Mesendoderm (in vitro differentiated cells): ENCODE data around the gene LDAH.

Source experiments
- DNase-seq: peaks from one replicate; pipeline ENCODE4 v3.0.0; 2013
- H2AK5ac ChIP-seq: 2 replicates; pipeline ENCODE4 v1.6.1; 2013; ENCODE audit warnings: low read length, inconsistent platforms
- H2BK120ac ChIP-seq: 2 replicates; pipeline ENCODE4 v1.6.1; 2013; ENCODE audit warnings: low read depth, mild to moderate bottlenecking, low read length, moderate library complexity, mixed read lengths
- H2BK15ac ChIP-seq: replicated peaks from 2 replicates; pipeline ENCODE4 v1.6.1; 2013; ENCODE audit warnings: low read depth, mild to moderate bottlenecking, moderate library complexity
- H2BK5ac ChIP-seq: 2 replicates; pipeline ENCODE4 v1.6.1; 2013; ENCODE audit warnings: low read length, inconsistent platforms
- H3K18ac ChIP-seq: 2 replicates; pipeline ENCODE4 v1.6.1; 2013; ENCODE audit warnings: mild to moderate bottlenecking, low read length, mixed read lengths
- H3K23ac ChIP-seq: one replicate; pipeline ENCODE4 v1.6.1; 2013; ENCODE audit warnings: low read length
- H3K27ac ChIP-seq: 2 replicates; pipeline ENCODE4 v1.5.1; 2013; ENCODE audit warnings: low read depth, mild to moderate bottlenecking, inconsistent platforms, low read length, moderate library complexity
- H3K27me3 ChIP-seq: 2 replicates; pipeline ENCODE4 v1.6.1; 2013; ENCODE audit warnings: low read length, control low read depth, mild to moderate bottlenecking, inconsistent platforms; ENCODE audit not compliant: insufficient read depth, poor library complexity
- H3K36me3 ChIP-seq: 2 replicates; pipeline ENCODE4 v1.6.1; 2013; ENCODE audit warnings: low read length, inconsistent platforms; ENCODE audit not compliant: control insufficient read depth, insufficient read depth
- H3K4ac ChIP-seq: one replicate; pipeline ENCODE4 v1.6.1; 2013; ENCODE audit warnings: low read depth, mild to moderate bottlenecking, low read length, moderate library complexity
- H3K4me1 ChIP-seq: 2 replicates; pipeline ENCODE4 v1.6.1; 2013; ENCODE audit warnings: low read depth, low read length, inconsistent platforms; ENCODE audit not compliant: control insufficient read depth
- H3K4me2 ChIP-seq: 2 replicates; pipeline ENCODE4 v1.6.1; 2013; ENCODE audit warnings: low read length
- H3K4me3 ChIP-seq: 2 replicates; pipeline ENCODE4 v1.5.1; 2013; ENCODE audit warnings: mild to moderate bottlenecking, low read length
- H3K56ac ChIP-seq: one replicate; pipeline ENCODE4 v1.6.1; 2013; ENCODE audit warnings: low read length
- H3K79me1 ChIP-seq: 2 replicates; pipeline ENCODE4 v1.6.1; 2013; ENCODE audit warnings: low read length, inconsistent platforms
- H3K79me2 ChIP-seq: 2 replicates; pipeline ENCODE4 v1.6.1; 2013; ENCODE audit warnings: mild to moderate bottlenecking, low read length; ENCODE audit not compliant: control insufficient read depth, insufficient read depth
- H3K9ac ChIP-seq: 2 replicates; pipeline ENCODE4 v1.6.1; 2013; ENCODE audit warnings: low read length, inconsistent platforms
- H4K5ac ChIP-seq: one replicate; pipeline ENCODE4 v1.6.1; 2013; ENCODE audit warnings: low read length
- H4K8ac ChIP-seq: one replicate; pipeline ENCODE4 v1.6.1; 2013; ENCODE audit warnings: low read depth, mild to moderate bottlenecking, control low read depth, low read length, moderate library complexity
- WGBS: extraction: QIAGEN DNeasy Blood & Tissue Kit; methylation state at CpG from one replicate; pipeline ENCODE4 v1.1.7; 2013; ENCODE audit warnings: low lambda C conversion rate, missing lambda C conversion rate; ENCODE audit not compliant: insufficient coverage; ENCODE audit errors: extremely low coverage; 5-methylcytosine and 5-hydroxymethylcytosine counted together

The LDAH gene

DNA sequence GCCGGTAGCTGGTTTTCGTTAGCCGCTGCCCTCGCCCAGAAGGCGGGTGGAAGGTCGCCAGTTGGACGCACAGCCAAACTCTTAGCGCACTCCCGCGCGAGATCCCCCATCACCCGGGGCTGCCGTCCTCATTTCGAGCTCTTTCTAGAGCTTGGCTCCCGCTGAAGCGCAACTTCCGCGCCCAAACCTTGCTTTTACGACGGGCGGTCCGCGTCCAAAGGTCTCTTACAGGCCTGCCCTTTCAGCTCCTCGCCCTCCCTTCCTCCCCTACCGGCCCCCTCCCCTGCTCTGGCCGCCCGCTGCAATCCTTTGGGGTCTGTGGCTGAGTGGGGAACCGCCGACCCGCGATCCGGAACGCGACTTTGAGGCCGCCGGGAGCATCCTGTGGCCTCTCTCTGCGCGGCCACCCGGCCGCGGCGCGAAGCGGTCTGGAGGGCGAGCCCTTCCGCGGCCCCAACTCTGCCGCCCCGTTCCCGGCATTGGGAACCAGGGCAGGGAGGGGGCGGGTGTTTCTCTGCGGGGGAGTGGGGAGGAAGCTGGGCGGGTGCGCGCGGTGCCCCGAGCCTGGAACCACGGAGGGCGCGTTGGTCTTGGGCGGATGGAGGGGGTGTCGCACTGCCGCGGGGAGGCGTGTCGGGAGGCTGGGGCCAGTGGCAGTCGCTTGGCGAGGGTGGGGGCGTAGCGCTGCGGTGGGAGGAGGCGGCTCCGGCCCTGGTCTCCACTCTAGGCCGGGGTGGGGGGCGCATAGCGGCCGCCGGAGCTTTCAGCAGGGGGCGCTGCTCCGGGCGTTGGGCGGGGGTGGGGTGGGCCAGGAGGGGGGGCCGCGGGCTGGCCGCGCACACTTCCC is 156.4 kb downstream of the LDAH start, which contains the start of gene GDF7:
Gene GDF7 (plus strand): TSS at position 841 of the 847 bp plus-strand sequence. CDS start 96 bp downstream, outside the sequence.
- H3K9ac ChIP-seq = peak within 1 kb of the TSS; percentile 29
- no peaks in the 10 kb centered on the region for H3K79me2 ChIP-seq
- H4K8ac ChIP-seq = no peak within 1 kb of the TSS
- no peak within 1 kb of the TSS for H2BK5ac ChIP-seq
- H2BK15ac ChIP-seq = no peak within 1 kb of the TSS
- no peak within 1 kb of the TSS for H3K23ac ChIP-seq
- H3K18ac ChIP-seq = no peak within 1 kb of the TSS
- H3K27me3 ChIP-seq = peaks cover 80% of the 10 kb centered on the region
- H3K56ac ChIP-seq = peak within 1 kb of the TSS; percentile 65
- no peak within 1 kb of the TSS for H2BK120ac ChIP-seq
- H2AK5ac ChIP-seq = no peak within 1 kb of the TSS
- H3K4me2 ChIP-seq = peak within 1 kb of the TSS; percentile 82
- H3K4me3 ChIP-seq = peak within 1 kb of the TSS; percentile 29
- no peaks in the 10 kb centered on the region for H3K79me1 ChIP-seq
- H3K4me1 ChIP-seq = peaks cover 2% of the 10 kb centered on the region
- H4K5ac ChIP-seq = no peak within 1 kb of the TSS
- no CpG with 5 or more reads among the region's 86 CpGs for WGBS
- H3K36me3 ChIP-seq = no peaks in the 10 kb centered on the region
- no peak within 1 kb of the TSS for H3K4ac ChIP-seq
- no peak within 1 kb of the TSS for H3K27ac ChIP-seq
- DNase-seq = peak; percentile 65

DNA sequence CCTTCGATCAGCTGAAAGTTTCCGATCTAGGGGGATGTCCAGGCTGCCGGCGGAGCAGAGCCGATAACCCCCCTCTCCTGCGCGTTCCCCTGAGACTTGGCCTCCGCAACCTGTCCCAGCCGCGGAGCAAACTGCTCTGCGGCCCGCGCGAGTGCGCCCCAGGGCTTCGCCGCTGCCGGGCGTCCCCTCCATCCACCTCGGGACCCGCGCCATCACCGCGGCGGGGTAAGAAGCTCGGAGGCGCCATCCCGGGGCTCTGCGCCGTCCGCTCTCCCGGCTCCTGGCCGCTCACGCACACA is 156.9 kb downstream of the LDAH start:
- Histone ChIP-seq H3K27ac (no peak overlapping the region), H2AK5ac (no peak overlapping the region), H4K5ac (no peak overlapping the region), H2BK120ac (no peak overlapping the region), H3K4ac (no peak overlapping the region), H3K4me1 (no peaks in the 10 kb centered on the region), H3K56ac (peak overlapping the region; percentile 63), H3K4me3 (no peak overlapping the region), H2BK5ac (no peak overlapping the region), H3K18ac (no peak overlapping the region), H3K9ac (no peak overlapping the region), H4K8ac (no peak overlapping the region), H3K79me1 (no peaks in the 10 kb centered on the region), H2BK15ac (no peak overlapping the region), H3K27me3 (peaks cover 75% of the 10 kb centered on the region), H3K79me2 (no peaks in the 10 kb centered on the region), H3K36me3 (no peaks in the 10 kb centered on the region), H3K23ac (peak overlapping the region; percentile 37), H3K4me2 (peak overlapping the region; percentile 82)
- peak; percentile 40 for DNase-seq
- no CpG with 5 or more reads among the region's 34 CpGs for WGBS

DNA sequence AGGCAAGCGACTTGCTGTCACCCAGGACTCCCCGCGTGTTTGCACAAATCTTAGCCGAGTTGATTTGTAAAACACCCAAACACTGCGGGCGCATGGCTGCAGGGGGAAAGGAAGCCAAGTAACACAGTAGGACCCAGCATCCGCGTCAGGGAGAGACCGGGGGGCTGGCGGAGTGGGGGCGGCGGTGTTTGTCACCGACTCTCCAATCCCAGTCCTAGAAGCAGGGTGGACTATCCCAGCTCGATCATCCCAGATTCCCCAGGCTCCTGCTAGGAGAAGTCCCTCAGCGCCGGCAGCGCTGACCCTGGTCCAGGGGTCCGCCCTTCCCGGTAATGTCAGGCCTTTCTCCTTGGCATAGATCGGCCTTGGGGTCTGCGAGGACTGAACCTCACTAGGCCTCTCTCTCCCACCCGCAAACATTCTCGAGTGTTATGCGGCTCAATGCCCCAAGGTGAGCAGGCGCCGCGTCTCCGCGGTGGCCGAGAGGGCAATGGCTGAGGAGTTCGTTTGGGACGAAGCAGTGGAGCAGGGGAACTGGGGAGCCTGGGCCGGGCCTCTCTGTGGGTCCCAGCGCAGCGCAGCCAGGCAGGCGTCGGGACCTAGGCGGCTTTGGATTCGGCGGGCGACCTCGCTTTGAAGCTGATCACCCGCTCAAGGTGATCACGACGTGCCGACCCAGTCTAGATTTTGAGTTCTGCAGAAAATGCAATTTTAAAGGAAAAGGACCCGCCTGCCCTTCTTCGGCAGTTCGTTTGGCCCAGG is 157.5 kb downstream of the LDAH start:
- DNase-seq = no peak

DNA sequence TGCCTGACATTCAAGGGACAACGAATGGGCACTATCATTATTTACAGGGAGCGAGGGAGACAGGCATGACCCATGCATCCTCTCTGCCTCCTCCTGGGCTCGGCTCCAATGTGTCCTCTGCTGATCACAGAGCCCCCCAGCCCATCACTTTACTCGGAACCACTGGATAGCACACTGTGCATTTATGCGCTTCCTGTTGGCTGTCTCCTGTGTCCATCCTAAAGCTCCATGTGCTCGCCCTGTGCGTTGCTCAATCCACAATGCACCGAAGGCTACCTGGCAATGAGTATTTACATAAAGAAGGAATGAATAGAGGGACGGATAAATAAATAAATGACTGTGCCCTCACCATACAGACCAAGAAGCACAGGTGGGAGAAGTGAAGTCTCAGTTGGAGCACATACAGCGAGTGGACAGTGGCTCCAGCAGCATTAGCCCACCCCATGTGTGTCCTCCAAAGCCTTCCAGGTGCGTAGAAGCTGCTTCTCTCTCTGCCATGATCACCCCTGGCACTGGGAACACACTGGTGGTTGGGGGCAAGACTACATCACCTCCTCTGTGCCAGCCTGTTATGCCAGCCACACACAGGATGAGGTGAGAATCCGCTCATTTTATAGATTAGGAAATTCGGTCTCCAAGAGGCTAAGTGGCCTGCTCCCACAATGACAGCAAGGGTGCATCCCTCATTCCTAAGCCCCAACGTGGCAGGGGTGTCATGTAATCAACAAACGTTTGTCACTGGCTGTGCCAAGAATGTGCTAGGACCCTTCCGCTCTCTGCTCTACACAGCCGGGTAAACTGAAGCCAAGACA is 158.3 kb downstream of the LDAH start:
- H3K23ac ChIP-seq = no peak overlapping the region
- H4K8ac ChIP-seq = no peak overlapping the region
- H2BK5ac ChIP-seq = no peak overlapping the region
- H3K56ac ChIP-seq = no peak overlapping the region
- no peak overlapping the region for H2BK15ac ChIP-seq
- H3K79me1 ChIP-seq = no peaks in the 10 kb centered on the region
- no peaks in the 10 kb centered on the region for H3K36me3 ChIP-seq
- H3K4me2 ChIP-seq = no peak overlapping the region
- no peak overlapping the region for H3K27ac ChIP-seq
- no CpG with 5 or more reads among the region's 17 CpGs for WGBS
- no peak overlapping the region for H4K5ac ChIP-seq
- no peak overlapping the region for H3K18ac ChIP-seq
- peaks cover 62% of the 10 kb centered on the region for H3K27me3 ChIP-seq
- H3K4me1 ChIP-seq = no peaks in the 10 kb centered on the region
- no peak overlapping the region for H3K9ac ChIP-seq
- no peak overlapping the region for H2AK5ac ChIP-seq
- H3K4me3 ChIP-seq = no peak overlapping the region
- H2BK120ac ChIP-seq = no peak overlapping the region
- H3K4ac ChIP-seq = no peak overlapping the region
- no peaks in the 10 kb centered on the region for H3K79me2 ChIP-seq
- DNase-seq = no peak

More for the DNA sequence above, 157.5 kb downstream of the LDAH start:
- Histone ChIP-seq H3K79me1 (no peaks in the 10 kb centered on the region), H2BK5ac (no peak overlapping the region), H3K4me3 (no peak overlapping the region), H3K4me2 (peak overlapping the region; percentile 82), H3K4ac (no peak overlapping the region), H4K5ac (no peak overlapping the region), H3K36me3 (no peaks in the 10 kb centered on the region), H2BK15ac (no peak overlapping the region), H3K27me3 (peaks cover 70% of the 10 kb centered on the region), H2BK120ac (no peak overlapping the region), H3K4me1 (no peaks in the 10 kb centered on the region), H3K27ac (no peak overlapping the region), H3K9ac (no peak overlapping the region), H2AK5ac (no peak overlapping the region), H3K79me2 (no peaks in the 10 kb centered on the region), H3K23ac (peak overlapping the region; percentile 37), H4K8ac (no peak overlapping the region), H3K18ac (no peak overlapping the region), H3K56ac (peak overlapping the region; percentile 78)
- no CpG with 5 or more reads among the region's 49 CpGs for WGBS

DNA sequence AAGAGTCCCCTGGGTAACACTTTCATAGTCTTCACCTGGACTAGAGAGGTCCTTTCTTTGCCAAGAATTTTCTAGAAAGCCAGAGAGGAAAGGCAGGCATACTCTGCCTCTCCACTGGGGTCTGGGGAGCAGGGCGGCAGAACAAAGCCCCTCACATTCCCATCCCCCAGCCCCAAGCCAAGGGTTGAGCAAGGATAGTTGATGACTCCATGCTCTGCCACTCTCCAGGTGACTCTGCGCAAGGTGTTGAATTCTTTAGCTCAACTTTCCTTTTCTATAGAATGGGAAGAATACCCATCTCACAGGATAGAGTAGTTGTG is 158.9 kb downstream of the LDAH start:
- Histone ChIP-seq H3K4me2 (no peak overlapping the region), H3K9ac (no peak overlapping the region), H3K18ac (no peak overlapping the region), H2AK5ac (no peak overlapping the region), H2BK120ac (no peak overlapping the region), H2BK15ac (no peak overlapping the region), H3K4me3 (no peak overlapping the region), H3K79me1 (no peaks in the 10 kb centered on the region), H3K27ac (no peak overlapping the region), H3K36me3 (no peaks in the 10 kb centered on the region), H4K5ac (no peak overlapping the region), H3K23ac (no peak overlapping the region), H3K4ac (no peak overlapping the region), H3K4me1 (no peaks in the 10 kb centered on the region), H3K56ac (no peak overlapping the region), H3K79me2 (no peaks in the 10 kb centered on the region), H4K8ac (no peak overlapping the region), H2BK5ac (no peak overlapping the region), H3K27me3 (peaks cover 56% of the 10 kb centered on the region)
- DNase-seq = no peak
- WGBS = no CpG with 5 or more reads among the region's 2 CpGs
